Urinary bladder (tissue), 4 donors: Measurements from ENCODE around the gene RBFOX1. TPM values are rescaled to one million over a fixed set of nuclear protein-coding genes. Genes with fewer than 3 reads are reported as not detected.

Source experiments
- DNase-seq: peaks from one replicate; pipeline ENCODE4 v3.0.0-alpha.2; 2015; ENCODE audit errors: extremely low spot score
- H3K27ac ChIP-seq: one replicate; pipeline ENCODE4 v1.5.1; 2013; ENCODE audit warnings: low read depth, mild to moderate bottlenecking, moderate library complexity
- H3K36me3 ChIP-seq: one replicate; pipeline ENCODE4 v1.6.1; 2013; ENCODE audit warnings: mild to moderate bottlenecking, moderate library complexity; ENCODE audit not compliant: insufficient read depth
- H3K4me1 ChIP-seq: one replicate; pipeline ENCODE4 v1.6.1; 2013; ENCODE audit warnings: mild to moderate bottlenecking, moderate library complexity; ENCODE audit not compliant: insufficient read depth
- H3K4me3 ChIP-seq: one replicate; pipeline ENCODE4 v1.5.1; 2013; ENCODE audit warnings: low read depth, low read length
- WGBS: extraction: QIAGEN DNeasy Blood & Tissue Kit; methylation state at CpG from one replicate; pipeline ENCODE4 v1.1.7; 2013; 5-methylcytosine and 5-hydroxymethylcytosine counted together
- polyA plus RNA-seq: library from polyadenylated mRNA; stranded (reverse); fragments of 200-250 nt; gene quantifications from one replicate; pipeline ENCODE4 v1.2.3, GENCODE V29; 2013
- total RNA-seq: library from RNA; depleted of rRNA; stranded (reverse); fragments of >200 nt; gene quantifications from one replicate; pipeline ENCODE4 v1.2.3, GENCODE V29; 2014
- donor health status: healthy with polysubstance abuse.
- donor health status: healthy.

The RBFOX1 gene
- total and polyA plus RNA-seq, 2 donors: 0.72 to 2.4 TPM

- H3K4me1 ChIP-seq: no peaks in the 10 kb centered on the region
- no peak for DNase-seq
- no peak overlapping the region for H3K27ac ChIP-seq
- 90% methylated on average over 4 of the region's 4 CpGs for WGBS
- H3K4me3 ChIP-seq: no peak overlapping the region
- peaks cover 2% of the 10 kb centered on the region for H3K36me3 ChIP-seq
These were observed 61.0 kb downstream of the RBFOX1 start for GRCh38 chr16:7393680-7394079.

- no peaks in the 10 kb centered on the region for H3K4me1 ChIP-seq
- no peak overlapping the region for H3K27ac ChIP-seq
- 49% methylated on average over 7 of the region's 7 CpGs for WGBS
- no peak overlapping the region for H3K4me3 ChIP-seq
- peak; percentile 5 for DNase-seq
- peaks cover 2% of the 10 kb centered on the region for H3K36me3 ChIP-seq
These were observed 62.2 kb downstream of the RBFOX1 start for GRCh38 chr16:7394720-7395336.

- Histone ChIP-seq H3K27ac (no peak overlapping the region), H3K4me1 (no peaks in the 10 kb centered on the region), H3K4me3 (no peak overlapping the region), H3K36me3 (peaks cover 2% of the 10 kb centered on the region)
- WGBS: 31% methylated on average over 5 of the region's 5 CpGs
- DNase-seq: no peak
These were observed 65.3 kb downstream of the RBFOX1 start for GRCh38 chr16:7397901-7398300.

GRCh38 chr16:7398536-7398935 is 65.9 kb downstream of the RBFOX1 start:
- 89% methylated on average over 4 of the region's 4 CpGs for WGBS
- no peak for DNase-seq
- H3K4me1 ChIP-seq: no peaks in the 10 kb centered on the region
- no peak overlapping the region for H3K27ac ChIP-seq
- peaks cover 2% of the 10 kb centered on the region for H3K36me3 ChIP-seq
- H3K4me3 ChIP-seq: no peak overlapping the region

- H3K4me3 ChIP-seq: no peak overlapping the region
- H3K4me1 ChIP-seq: no peaks in the 10 kb centered on the region
- no peak overlapping the region for H3K27ac ChIP-seq
- peaks cover 2% of the 10 kb centered on the region for H3K36me3 ChIP-seq
- WGBS: 88% methylated on average over 7 of the region's 7 CpGs
- DNase-seq: no peak
These were observed 66.7 kb downstream of the RBFOX1 start for GRCh38 chr16:7399296-7399695.

- DNase-seq: no peak
- Histone ChIP-seq H3K27ac (no peak overlapping the region), H3K4me1 (no peaks in the 10 kb centered on the region), H3K36me3 (peaks cover 2% of the 10 kb centered on the region), H3K4me3 (no peak overlapping the region)
- WGBS: 70% methylated on average over 5 of the region's 5 CpGs
These were observed 67.7 kb downstream of the RBFOX1 start for GRCh38 chr16:7400117-7400890.

GRCh38 chr16:7404217-7404616 is 71.6 kb downstream of the RBFOX1 start:
- 42% methylated on average over 5 of the region's 5 CpGs for WGBS
- H3K36me3 ChIP-seq: no peaks in the 10 kb centered on the region
- no peaks in the 10 kb centered on the region for H3K4me1 ChIP-seq
- H3K27ac ChIP-seq: no peak overlapping the region
- no peak for DNase-seq
- H3K4me3 ChIP-seq: no peak overlapping the region

GRCh38 chr16:7405166-7405565 is 72.5 kb downstream of the RBFOX1 start:
- no peak overlapping the region for H3K4me3 ChIP-seq
- no peaks in the 10 kb centered on the region for H3K4me1 ChIP-seq
- WGBS: 27% methylated on average over 16 of the region's 16 CpGs
- no peak overlapping the region for H3K27ac ChIP-seq
- H3K36me3 ChIP-seq: no peaks in the 10 kb centered on the region
- DNase-seq: peak; percentile 21

GRCh38 chr16:7408700-7409365 is 76.2 kb downstream of the RBFOX1 start:
- no peak overlapping the region for H3K27ac ChIP-seq
- 45% methylated on average over 13 of the region's 13 CpGs for WGBS
- DNase-seq: no peak
- no peaks in the 10 kb centered on the region for H3K4me1 ChIP-seq
- H3K4me3 ChIP-seq: no peak overlapping the region
- no peaks in the 10 kb centered on the region for H3K36me3 ChIP-seq

GRCh38 chr16:7419441-7419840 is 86.8 kb downstream of the RBFOX1 start:
- H3K4me3 ChIP-seq: no peak overlapping the region
- no peak overlapping the region for H3K27ac ChIP-seq
- no peaks in the 10 kb centered on the region for H3K36me3 ChIP-seq
- WGBS: 31% methylated on average over 9 of the region's 9 CpGs
- DNase-seq: no peak
- no peaks in the 10 kb centered on the region for H3K4me1 ChIP-seq

- no peak for DNase-seq
- H3K4me1 ChIP-seq: no peaks in the 10 kb centered on the region
- 8% methylated on average over 6 of the region's 6 CpGs for WGBS
- no peak overlapping the region for H3K27ac ChIP-seq
- H3K36me3 ChIP-seq: no peaks in the 10 kb centered on the region
- H3K4me3 ChIP-seq: no peak overlapping the region
These were observed 87.4 kb downstream of the RBFOX1 start for GRCh38 chr16:7420079-7420478.

- WGBS: 87% methylated on average over 6 of the region's 6 CpGs
- no peak overlapping the region for H3K4me3 ChIP-seq
- DNase-seq: no peak
- no peak overlapping the region for H3K27ac ChIP-seq
- H3K4me1 ChIP-seq: no peaks in the 10 kb centered on the region
- H3K36me3 ChIP-seq: no peaks in the 10 kb centered on the region
These were observed 88.2 kb downstream of the RBFOX1 start for GRCh38 chr16:7420843-7421242.

GRCh38 chr16:7421578-7421977 is 88.9 kb downstream of the RBFOX1 start:
- no peak for DNase-seq
- 69% methylated on average over 5 of the region's 5 CpGs for WGBS

More at GRCh38 chr16:7421578-7421977, 88.9 kb downstream of the RBFOX1 start:
- no peak overlapping the region for H3K27ac ChIP-seq
- H3K4me1 ChIP-seq: no peaks in the 10 kb centered on the region
- H3K4me3 ChIP-seq: no peak overlapping the region
- H3K36me3 ChIP-seq: no peaks in the 10 kb centered on the region
